Measurements from ENCODE around the gene CSF1. TPM values are rescaled to one million over a fixed set of nuclear protein-coding genes. Genes with fewer than 3 reads are reported as not detected.
A peak's percentile ranks its signal among the peaks of the same experiment; 100 is the strongest.

CSF1 gene
- total and polyA plus RNA-seq, 7 donors: 3.7 to 14.7 (median 10.6) TPM

- DNase-seq: no peak
- intact Hi-C loops (cut with DNase I): no loop called here
- Histone ChIP-seq H3K27ac (no peak overlapping the region), H3K9me3 (no peaks in the 10 kb centered on the region), H3K36me3 (ENCODE audit: insufficient read depth in 1 of 2, low read depth in 1 of 2) (no peaks in the 10 kb centered on the region), H3K4me3 (no peak overlapping the region), H3K27me3 (ENCODE audit: insufficient read depth in 3 of 3, low read length in 2 of 3) (no peaks in the 10 kb centered on the region), H3K4me1 (peaks cover 26% of the 10 kb centered on the region)
- WGBS, 3 donors: 94 to 98% (median 96%) methylated on average over 4 of the region's 4 CpGs
- no peak for ATAC-seq
- TF ChIP-seq CTCF (IDR thresholded peaks at IDR 0.05): no peak
Observed at GRCh38 chr1:109976762-109977161, 66.1 kb downstream of the CSF1 start.

- no peaks in the 10 kb centered on the region for H3K27me3 ChIP-seq (ENCODE audit: insufficient read depth in 3 of 3, low read length in 2 of 3)
- peaks cover 26% of the 10 kb centered on the region for H3K4me1 ChIP-seq
- no peaks in the 10 kb centered on the region for H3K9me3 ChIP-seq
- TF ChIP-seq CTCF (IDR thresholded peaks at IDR 0.05): no peak
- DNase-seq: peak; percentile 50 to 54
- no peaks in the 10 kb centered on the region for H3K36me3 ChIP-seq (ENCODE audit: insufficient read depth in 1 of 2, low read depth in 1 of 2)
- 35 to 58% (median 40%) methylated on average over 8 of the region's 8 CpGs for WGBS, 3 donors
- H3K4me3 ChIP-seq: no peak overlapping the region
- ATAC-seq: peak in 1 of 4 donors; percentile 25
- intact Hi-C loops (cut with DNase I): no loop called here
- no peak overlapping the region for H3K27ac ChIP-seq
Observed at GRCh38 chr1:109977225-109977624, 66.6 kb downstream of the CSF1 start.

- peak; percentile 70 to 84 for DNase-seq
- no peak for TF ChIP-seq CTCF (IDR thresholded peaks at IDR 0.05)
- H3K27ac ChIP-seq: no peak overlapping the region
- H3K36me3 ChIP-seq (ENCODE audit: insufficient read depth in 1 of 2, low read depth in 1 of 2): no peaks in the 10 kb centered on the region
- ATAC-seq: peak in 1 of 4 donors; percentile 55
- H3K4me1 ChIP-seq: peaks cover 26% of the 10 kb centered on the region
- no peaks in the 10 kb centered on the region for H3K9me3 ChIP-seq
- no peaks in the 10 kb centered on the region for H3K27me3 ChIP-seq (ENCODE audit: insufficient read depth in 3 of 3, low read length in 2 of 3)
- intact Hi-C loops (cut with DNase I): no loop called here
- 66 to 79% (median 66%) methylated on average over 12 of the region's 12 CpGs for WGBS, 3 donors
- no peak overlapping the region for H3K4me3 ChIP-seq
Observed at GRCh38 chr1:109977657-109978378, 67.2 kb downstream of the CSF1 start.

- TF ChIP-seq CTCF (IDR thresholded peaks at IDR 0.05): no peak
- H3K36me3 ChIP-seq (ENCODE audit: insufficient read depth in 1 of 2, low read depth in 1 of 2): no peaks in the 10 kb centered on the region
- DNase-seq (peak in 1 of 2 donors; percentile 53), ATAC-seq (no peak)
- H3K27ac ChIP-seq: no peak overlapping the region
- H3K27me3 ChIP-seq (ENCODE audit: insufficient read depth in 3 of 3, low read length in 2 of 3): no peaks in the 10 kb centered on the region
- intact Hi-C loops (cut with DNase I): no loop called here
- 73 to 76% (median 73%) methylated on average over 9 of the region's 9 CpGs for WGBS, 3 donors
- H3K9me3 ChIP-seq: no peaks in the 10 kb centered on the region
- peaks cover 28% of the 10 kb centered on the region for H3K4me1 ChIP-seq
- H3K4me3 ChIP-seq: no peak overlapping the region
Observed at GRCh38 chr1:109978761-109979488, 68.3 kb downstream of the CSF1 start.
